Neural progenitor cell (in vitro differentiated cells): ENCODE measurements around the gene FOXC2. TPM values are rescaled to one million over a fixed set of nuclear protein-coding genes. Genes with fewer than 3 reads are reported as not detected.

Experiments used
- DNase-seq: peaks from one replicate; pipeline ENCODE4 v3.0.0-alpha.2; 2016; ENCODE audit warnings: low spot score
- H2AFZ ChIP-seq: fragments of 200-600 bp; sonication (generic); replicated peaks from 2 replicates; pipeline ENCODE4 v1.6.1; 2016; ENCODE audit warnings: antibody characterized with exemption
- H3F3A ChIP-seq: fragments of 200-600 bp; sonication (generic); 2 replicates; pipeline ENCODE4 v1.6.1; 2016; ENCODE audit warnings: antibody characterized with exemption, low read depth
- H3K27ac ChIP-seq: fragments of 200-600 bp; sonication (generic); 2 replicates; pipeline ENCODE4 v1.5.1; 2016; ENCODE audit warnings: mild to moderate bottlenecking
- H3K27me3 ChIP-seq: fragments of 200-600 bp; sonication (generic); 2 replicates; pipeline ENCODE4 v1.6.1; 2016; ENCODE audit warnings: mild to moderate bottlenecking, moderate library complexity
- H3K36me3 ChIP-seq: fragments of 200-600 bp; sonication (generic); 2 replicates; pipeline ENCODE4 v1.5.1; 2016
- H3K4me1 ChIP-seq: fragments of 200-600 bp; sonication (generic); 2 replicates; pipeline ENCODE4 v1.6.1; 2016; ENCODE audit warnings: mixed run types
- H3K4me2 ChIP-seq: fragments of 200-600 bp; sonication (generic); 2 replicates; pipeline ENCODE4 v1.6.1; 2016
- H3K4me3 ChIP-seq: fragments of 200-600 bp; sonication (generic); 2 replicates; pipeline ENCODE4 v1.5.1; 2016
- H3K79me2 ChIP-seq: fragments of 200-600 bp; sonication (generic); 2 replicates; pipeline ENCODE4 v1.6.1; 2016; ENCODE audit warnings: low read depth
- H3K9ac ChIP-seq: fragments of 200-600 bp; sonication (generic); 2 replicates; pipeline ENCODE4 v1.6.1; 2016
- H3K9me3 ChIP-seq: fragments of 200-600 bp; sonication (generic); 2 replicates; pipeline ENCODE4 v1.5.1; 2016; ENCODE audit warnings: low read depth
- H4K20me1 ChIP-seq: fragments of 200-600 bp; sonication (generic); 2 replicates; pipeline ENCODE4 v1.6.1; 2016; ENCODE audit warnings: low read depth
- H3K27ac Mint-ChIP-seq: 3 replicates; pipeline ENCODE4 v1.8.0; 2021; ENCODE audit warnings: mixed read lengths
- H3K27me3 Mint-ChIP-seq: 2 replicates; pipeline ENCODE4 v1.8.0; 2022; ENCODE audit warnings: low read depth, mild to moderate bottlenecking, inconsistent platforms, moderate library complexity, mixed read lengths; ENCODE audit not compliant: insufficient read depth
- H3K36me3 Mint-ChIP-seq: 3 replicates; pipeline ENCODE4 v1.8.0; 2021; ENCODE audit warnings: mixed read lengths
- H3K4me1 Mint-ChIP-seq: 3 replicates; pipeline ENCODE4 v1.8.0; 2021; ENCODE audit warnings: mixed read lengths
- H3K4me3 Mint-ChIP-seq: 3 replicates; pipeline ENCODE4 v1.8.0; 2021; ENCODE audit warnings: mild to moderate bottlenecking, moderate library complexity, mixed read lengths
- H3K9me3 Mint-ChIP-seq: 3 replicates; pipeline ENCODE4 v1.8.0; 2020; ENCODE audit warnings: mixed read lengths
- CTCF ChIP-seq: fragments of 200-600 bp; sonication (generic); IDR thresholded peaks from 2 replicates; pipeline ENCODE4 v1.5.1; 2017; ENCODE audit warnings: antibody characterized with exemption, mild to moderate bottlenecking
- EZH2 ChIP-seq: fragments of 200-600 bp; sonication (generic); IDR thresholded peaks from 2 replicates; pipeline ENCODE4 v1.6.1; 2017; ENCODE audit warnings: antibody characterized with exemption, mild to moderate bottlenecking, moderate library complexity
- EZH2phosphoT487 ChIP-seq: fragments of 200-600 bp; sonication (generic); IDR thresholded peaks from 2 replicates; pipeline ENCODE4 v1.6.1; 2017; ENCODE audit warnings: antibody characterized with exemption
- total RNA-seq: library from RNA; depleted of rRNA; stranded (reverse); fragments of >200 nt; gene quantifications from 2 replicates; pipeline ENCODE4 v1.2.3, GENCODE V29; 2015; ENCODE audit warnings: low replicate concordance

Gene FOXC2
- total RNA-seq, 1 donor from 2014 or later = not detected

DNA sequence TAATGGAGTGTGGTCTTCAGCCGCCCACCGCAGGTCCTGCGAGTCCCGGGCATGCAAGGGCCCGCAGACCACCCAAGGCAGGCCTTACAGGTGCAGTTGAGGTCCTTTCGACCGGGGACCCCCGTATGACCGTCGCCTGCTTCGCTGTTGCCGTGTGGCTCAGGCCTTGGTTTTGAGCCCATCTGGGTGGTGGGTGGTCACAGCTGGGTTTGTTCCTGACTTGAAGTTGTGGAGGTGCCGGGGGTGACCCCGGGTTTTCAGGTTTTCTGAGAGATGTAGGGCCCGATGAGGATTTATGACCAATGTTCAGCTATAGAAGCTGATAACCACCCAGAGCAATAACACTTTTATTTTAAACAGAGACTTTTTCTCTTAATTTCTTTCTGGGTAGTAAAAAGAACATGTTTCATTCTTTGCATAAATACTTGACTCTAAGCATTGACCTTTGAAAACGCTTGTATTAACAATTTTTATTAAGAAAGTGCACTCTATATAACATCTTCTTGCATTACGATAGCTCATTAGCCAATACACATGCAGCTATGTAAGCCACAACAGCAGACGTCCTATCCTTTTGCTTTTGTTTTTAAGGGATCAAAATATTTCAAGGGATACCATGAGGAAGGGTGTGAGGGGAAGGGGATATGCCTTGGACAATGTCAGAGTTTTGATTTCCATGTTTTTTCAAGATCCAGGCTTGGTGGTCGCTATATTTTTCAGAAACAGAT, 13.6 kb downstream of the FOXC2 start:
- no peaks in the 10 kb centered on the region for H3K36me3 Mint-ChIP-seq
- Histone ChIP-seq H3K4me1 (peaks cover 8% of the 10 kb centered on the region), H4K20me1 (peaks cover 8% of the 10 kb centered on the region), H3F3A (peaks cover 5% of the 10 kb centered on the region), H3K4me2 (peak overlapping the region; percentile 78), H3K27ac (no peak overlapping the region), H3K36me3 (no peaks in the 10 kb centered on the region), H3K27me3 (peaks cover 89% of the 10 kb centered on the region), H3K4me3 (no peak overlapping the region), H2AFZ (no peak overlapping the region), H3K79me2 (no peaks in the 10 kb centered on the region), H3K9ac (no peak overlapping the region), H3K9me3 (no peaks in the 10 kb centered on the region)
- no peaks in the 10 kb centered on the region for H3K9me3 Mint-ChIP-seq
- peaks cover 63% of the 10 kb centered on the region for H3K27me3 Mint-ChIP-seq
- no peak for TF ChIP-seq EZH2phosphoT487
- no peak for TF ChIP-seq CTCF
- TF ChIP-seq EZH2 = no peak
- DNase-seq = no peak
- H3K27ac Mint-ChIP-seq = no peak overlapping the region
- H3K4me3 Mint-ChIP-seq = peak overlapping the region; percentile 81
- H3K4me1 Mint-ChIP-seq = peaks cover 21% of the 10 kb centered on the region

DNA sequence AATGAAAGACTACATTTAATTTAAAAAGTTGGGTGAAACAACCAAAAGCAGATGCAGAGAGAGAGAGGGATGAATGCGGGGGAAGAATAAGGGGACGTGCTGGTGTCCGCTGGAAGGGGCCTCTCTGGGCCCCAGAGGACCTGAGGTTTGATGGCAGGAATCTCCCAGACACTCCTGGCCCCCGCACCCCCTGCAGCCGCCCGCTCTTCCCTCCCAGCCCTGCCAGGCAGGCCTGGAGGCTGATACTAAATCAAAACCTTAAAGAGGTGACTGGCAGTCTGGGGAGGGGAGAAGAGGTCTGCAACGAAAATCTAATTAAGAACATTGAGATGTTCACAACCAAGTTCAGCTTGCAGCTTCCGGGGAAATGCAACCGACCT, 14.2 kb downstream of the FOXC2 start:
- Histone ChIP-seq H3K27ac (no peak overlapping the region), H3F3A (peaks cover 5% of the 10 kb centered on the region), H3K9ac (no peak overlapping the region), H3K9me3 (no peaks in the 10 kb centered on the region), H3K4me1 (peaks cover 8% of the 10 kb centered on the region), H3K4me2 (no peak overlapping the region), H4K20me1 (peaks cover 8% of the 10 kb centered on the region), H3K27me3 (peaks cover 84% of the 10 kb centered on the region), H3K4me3 (no peak overlapping the region), H3K36me3 (no peaks in the 10 kb centered on the region), H3K79me2 (no peaks in the 10 kb centered on the region), H2AFZ (no peak overlapping the region)
- no peak for DNase-seq
- H3K27ac Mint-ChIP-seq = no peak overlapping the region
- H3K27me3 Mint-ChIP-seq = peaks cover 57% of the 10 kb centered on the region
- TF ChIP-seq EZH2 (no peak), CTCF (no peak), EZH2phosphoT487 (no peak)
- no peak overlapping the region for H3K4me3 Mint-ChIP-seq
- H3K4me1 Mint-ChIP-seq = peaks cover 22% of the 10 kb centered on the region
- H3K9me3 Mint-ChIP-seq = no peaks in the 10 kb centered on the region
- H3K36me3 Mint-ChIP-seq = no peaks in the 10 kb centered on the region

DNA sequence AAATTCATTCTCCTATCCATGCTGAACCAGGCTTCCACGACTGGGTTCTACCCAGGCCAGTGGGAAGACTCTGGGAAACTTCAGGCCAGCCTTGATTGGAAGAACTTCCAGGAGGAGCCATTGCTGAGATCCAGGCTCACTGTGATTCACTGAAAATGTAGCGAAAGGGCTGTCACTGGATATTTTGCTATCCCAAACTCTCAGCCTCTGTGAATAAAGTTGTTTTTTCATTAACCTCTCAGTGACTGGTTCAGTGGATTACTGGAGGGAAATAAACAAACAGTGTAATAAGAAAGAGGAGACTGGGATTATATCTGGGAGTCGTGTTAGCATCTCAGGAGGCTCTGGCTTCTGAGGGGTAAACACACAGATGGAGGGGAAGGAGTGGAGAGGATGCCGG, 14.8 kb downstream of the FOXC2 start:
- Histone ChIP-seq H3K4me1 (peaks cover 8% of the 10 kb centered on the region), H3K27ac (no peak overlapping the region), H4K20me1 (peaks cover 8% of the 10 kb centered on the region), H3K9me3 (no peaks in the 10 kb centered on the region), H3K79me2 (no peaks in the 10 kb centered on the region), H3K9ac (no peak overlapping the region), H3K36me3 (no peaks in the 10 kb centered on the region), H2AFZ (no peak overlapping the region), H3K4me3 (no peak overlapping the region), H3K27me3 (peaks cover 78% of the 10 kb centered on the region), H3F3A (peaks cover 5% of the 10 kb centered on the region), H3K4me2 (no peak overlapping the region)
- H3K4me3 Mint-ChIP-seq = no peak overlapping the region
- H3K27ac Mint-ChIP-seq = no peak overlapping the region
- no peaks in the 10 kb centered on the region for H3K36me3 Mint-ChIP-seq
- no peak for DNase-seq
- no peak for TF ChIP-seq EZH2
- TF ChIP-seq EZH2phosphoT487 = no peak
- TF ChIP-seq CTCF = no peak
- H3K27me3 Mint-ChIP-seq = peaks cover 51% of the 10 kb centered on the region
- no peaks in the 10 kb centered on the region for H3K9me3 Mint-ChIP-seq
- H3K4me1 Mint-ChIP-seq = peaks cover 21% of the 10 kb centered on the region
